Activated CD4-positive, CD25-positive, alpha-beta regulatory T cell treated with anti-CD3 and anti-CD28 coated beads, Interleukin-2, amount 50 U/mL, for 72 hours (primary cell): ENCODE data around the gene ACSS2.

ENCODE experiments used
- DNase-seq: peaks from one replicate; pipeline ENCODE4 v3.0.0; 2021

The ACSS2 gene, protein sequence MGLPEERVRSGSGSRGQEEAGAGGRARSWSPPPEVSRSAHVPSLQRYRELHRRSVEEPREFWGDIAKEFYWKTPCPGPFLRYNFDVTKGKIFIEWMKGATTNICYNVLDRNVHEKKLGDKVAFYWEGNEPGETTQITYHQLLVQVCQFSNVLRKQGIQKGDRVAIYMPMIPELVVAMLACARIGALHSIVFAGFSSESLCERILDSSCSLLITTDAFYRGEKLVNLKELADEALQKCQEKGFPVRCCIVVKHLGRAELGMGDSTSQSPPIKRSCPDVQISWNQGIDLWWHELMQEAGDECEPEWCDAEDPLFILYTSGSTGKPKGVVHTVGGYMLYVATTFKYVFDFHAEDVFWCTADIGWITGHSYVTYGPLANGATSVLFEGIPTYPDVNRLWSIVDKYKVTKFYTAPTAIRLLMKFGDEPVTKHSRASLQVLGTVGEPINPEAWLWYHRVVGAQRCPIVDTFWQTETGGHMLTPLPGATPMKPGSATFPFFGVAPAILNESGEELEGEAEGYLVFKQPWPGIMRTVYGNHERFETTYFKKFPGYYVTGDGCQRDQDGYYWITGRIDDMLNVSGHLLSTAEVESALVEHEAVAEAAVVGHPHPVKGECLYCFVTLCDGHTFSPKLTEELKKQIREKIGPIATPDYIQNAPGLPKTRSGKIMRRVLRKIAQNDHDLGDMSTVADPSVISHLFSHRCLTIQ

DNA sequence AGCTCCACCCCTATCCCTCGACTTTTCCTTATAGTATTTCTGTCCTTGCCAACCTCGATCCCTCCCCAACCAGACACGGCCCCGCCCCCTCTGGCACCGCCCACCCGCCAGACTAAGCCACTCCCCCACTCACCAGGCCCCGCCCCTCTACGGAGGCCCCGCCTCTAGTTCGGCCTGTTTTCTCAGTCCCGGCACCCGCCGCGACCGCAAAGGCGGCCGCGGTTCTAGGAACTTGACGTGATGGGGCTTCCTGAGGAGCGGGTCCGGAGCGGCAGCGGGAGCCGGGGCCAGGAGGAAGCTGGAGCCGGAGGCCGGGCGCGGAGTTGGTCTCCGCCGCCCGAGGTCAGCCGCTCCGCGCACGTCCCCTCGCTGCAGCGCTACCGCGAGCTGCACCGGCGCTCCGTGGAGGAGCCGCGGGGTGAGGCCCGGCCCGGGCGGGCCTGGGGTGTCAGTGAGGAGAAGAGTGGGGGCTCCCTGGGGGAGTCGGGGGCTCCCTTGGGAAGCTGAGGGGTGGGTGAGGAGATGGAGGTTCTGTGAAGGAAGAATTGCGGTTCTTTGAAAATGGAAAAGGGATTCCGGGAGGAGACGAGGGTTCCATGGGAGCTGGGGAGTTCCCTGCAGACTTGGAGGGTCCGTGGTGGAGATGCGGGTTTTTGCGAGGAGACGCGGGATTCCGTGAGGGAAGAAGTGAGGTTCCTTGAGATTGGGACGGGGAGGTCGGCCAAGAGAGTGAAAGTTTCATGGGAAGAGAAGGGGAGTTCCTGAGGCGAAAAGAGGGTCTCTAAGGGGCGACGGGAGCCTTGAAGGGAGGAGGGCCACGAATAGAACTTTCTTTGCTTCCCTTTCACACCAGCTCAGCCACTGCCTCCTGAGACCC, at the start of gene ACSS2:
TSS of gene ACSS2 (plus strand) at position 207 of the 877 bp plus-strand sequence. CDS start at position 241, 34 bp downstream.
- peak; percentile 98 for DNase-seq

DNA sequence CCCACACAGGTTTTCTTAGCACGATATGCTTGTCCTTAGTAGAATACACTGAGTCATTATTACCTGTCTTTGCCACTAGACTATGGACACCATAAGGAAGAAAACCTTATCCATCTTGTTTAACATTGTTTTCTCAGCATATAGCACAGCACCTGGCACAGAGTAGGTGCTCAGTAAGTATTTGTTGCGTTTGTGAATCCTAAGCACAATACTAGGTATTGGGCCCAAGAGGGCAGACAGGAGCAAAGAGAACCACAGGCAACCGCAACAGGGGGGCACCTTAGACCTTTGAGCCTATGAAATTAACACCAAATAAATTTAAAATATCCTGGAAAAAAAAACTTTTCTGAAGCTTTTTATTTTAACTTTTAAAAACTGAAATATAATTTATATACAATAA, 47.2 kb upstream of the ACSS2 start:
- no peak for DNase-seq

DNA sequence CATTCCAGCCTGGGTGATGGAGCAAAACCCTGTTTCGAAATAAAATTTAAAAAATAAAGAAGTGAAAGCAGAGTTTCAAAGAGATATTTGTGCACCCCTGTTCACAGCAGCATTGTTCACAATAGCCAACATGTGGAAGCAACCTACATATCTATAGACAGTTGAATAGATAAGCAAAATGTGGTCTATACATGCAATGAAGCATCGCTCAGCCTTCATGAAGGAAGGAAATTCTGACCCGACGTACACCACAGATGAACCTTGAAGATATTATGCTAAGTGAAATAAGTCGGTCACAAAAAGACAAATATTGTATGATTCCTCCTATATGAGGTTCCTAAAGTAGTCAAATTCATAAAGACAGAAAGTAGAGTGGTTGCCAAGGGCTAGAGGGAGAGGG, 44.5 kb upstream of the ACSS2 start:
- DNase-seq: no peak

DNA sequence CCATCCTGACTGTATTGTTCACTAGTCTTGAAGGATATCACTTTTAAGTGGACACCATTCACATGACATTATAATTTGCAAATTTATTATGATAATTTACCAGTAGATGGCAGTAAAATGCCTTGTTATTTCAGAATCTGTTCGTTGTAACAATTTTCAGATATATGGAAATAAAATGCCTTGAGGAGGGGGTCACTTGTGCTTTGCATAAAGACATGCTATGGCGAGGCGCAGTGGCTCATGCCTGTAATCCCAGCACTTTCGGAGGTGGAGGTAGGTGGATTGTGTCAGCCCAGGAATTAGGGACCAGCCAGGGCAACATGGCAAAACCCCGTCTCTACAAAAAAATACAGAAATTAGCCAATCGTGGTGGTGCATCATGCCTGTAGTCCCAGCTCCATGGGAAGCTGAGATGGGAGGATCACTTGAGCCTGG, 41.9 kb upstream of the ACSS2 start:
- no peak for DNase-seq

DNA sequence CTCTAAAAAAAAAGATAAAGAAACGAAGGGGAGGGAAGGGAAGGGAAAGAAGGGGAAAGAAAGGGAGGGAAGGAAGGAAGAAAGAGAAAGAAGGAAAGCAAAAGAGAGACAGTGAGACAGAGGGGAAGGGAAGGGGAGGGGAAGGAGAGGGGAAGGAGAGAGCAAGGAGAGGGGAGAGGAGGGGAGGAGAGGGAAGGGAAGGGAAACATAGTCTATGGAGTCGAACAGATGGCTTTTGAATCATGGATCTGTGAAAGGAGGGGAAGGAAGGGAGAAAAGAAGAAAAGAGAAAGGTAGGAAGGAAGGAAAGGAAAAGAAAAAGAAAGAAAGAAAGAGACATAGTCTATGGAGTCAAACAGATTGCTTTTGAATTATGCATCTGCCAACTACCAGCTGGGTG, 34.3 kb upstream of the ACSS2 start:
- no peak for DNase-seq

DNA sequence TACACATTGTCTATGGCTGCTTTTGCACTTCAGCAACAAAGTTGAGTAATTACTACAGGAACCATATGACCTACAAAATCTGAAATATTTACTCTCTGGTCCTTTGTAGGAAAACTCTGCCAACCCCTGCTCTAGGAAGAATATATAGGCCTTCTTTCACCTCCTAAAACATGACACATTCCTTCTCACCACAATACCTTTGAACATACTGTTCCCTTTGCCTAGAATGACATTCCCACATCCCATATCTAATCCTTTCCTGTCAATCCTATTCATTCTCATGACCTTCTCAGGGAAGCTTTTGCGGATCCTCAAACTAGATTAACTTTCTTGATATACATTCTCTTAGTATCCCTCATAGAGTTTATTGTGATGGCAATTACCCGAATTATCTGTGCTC, 33.0 kb upstream of the ACSS2 start:
- DNase-seq: no peak

DNA sequence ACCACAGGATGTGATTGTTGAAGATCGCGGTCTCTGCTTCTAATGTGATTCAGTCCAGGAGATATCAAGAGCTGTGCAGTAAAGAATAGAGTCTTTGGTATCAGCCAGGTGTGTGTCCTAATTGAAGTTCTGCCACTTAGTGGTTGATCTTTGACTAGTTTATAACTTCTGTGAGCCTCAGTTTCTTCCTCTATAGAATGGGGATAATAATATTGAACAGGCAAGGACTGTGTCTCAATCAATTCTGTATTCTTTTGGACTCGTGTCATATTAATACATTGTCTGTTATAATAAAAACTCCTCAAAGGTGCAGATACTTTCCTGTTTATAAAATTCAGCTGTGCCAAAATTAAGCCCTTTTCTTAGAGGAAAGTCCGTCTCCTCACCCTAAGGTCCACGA, 27.8 kb upstream of the ACSS2 start:
- DNase-seq: no peak

DNA sequence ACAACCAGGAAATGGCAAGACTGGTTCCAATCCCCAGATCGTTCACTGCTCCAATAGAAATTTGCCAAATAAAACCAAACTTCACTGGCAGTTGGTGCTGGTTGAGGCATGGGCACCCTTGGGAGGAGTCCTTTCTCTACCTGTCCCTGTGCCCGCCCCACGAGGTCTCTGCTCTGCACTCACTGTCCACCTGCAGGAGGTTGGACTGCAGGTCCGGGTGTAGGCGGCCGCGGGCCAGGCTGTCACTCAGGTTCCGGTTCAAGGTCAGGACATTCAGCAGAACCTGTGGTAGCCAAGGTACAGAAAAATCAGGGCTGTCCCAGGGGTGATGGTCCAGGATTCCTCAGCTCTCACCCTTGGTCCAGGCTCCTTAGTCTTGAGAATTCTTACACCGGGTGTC, 26.6 kb upstream of the ACSS2 start:
- no peak for DNase-seq

DNA sequence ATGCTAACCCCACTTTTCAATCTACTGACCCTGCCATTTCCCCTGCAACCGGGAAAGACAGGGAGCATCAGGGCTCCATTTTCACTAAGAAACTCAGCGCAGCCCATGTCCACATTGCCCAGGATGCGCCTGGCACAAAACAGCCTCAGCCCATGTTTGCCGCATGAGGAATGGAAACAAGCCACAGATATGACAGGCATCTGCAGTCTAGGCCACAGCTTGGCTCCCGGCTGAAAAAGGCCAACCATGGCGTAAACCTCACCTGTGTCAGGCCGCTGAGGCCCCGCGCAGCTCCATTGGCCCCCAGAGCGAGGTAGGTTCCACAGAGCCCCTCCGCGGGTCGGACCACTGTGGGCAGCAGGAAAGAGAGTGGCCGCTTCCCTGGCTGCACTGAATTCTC, 25.4 kb upstream of the ACSS2 start:
- DNase-seq: no peak

DNA sequence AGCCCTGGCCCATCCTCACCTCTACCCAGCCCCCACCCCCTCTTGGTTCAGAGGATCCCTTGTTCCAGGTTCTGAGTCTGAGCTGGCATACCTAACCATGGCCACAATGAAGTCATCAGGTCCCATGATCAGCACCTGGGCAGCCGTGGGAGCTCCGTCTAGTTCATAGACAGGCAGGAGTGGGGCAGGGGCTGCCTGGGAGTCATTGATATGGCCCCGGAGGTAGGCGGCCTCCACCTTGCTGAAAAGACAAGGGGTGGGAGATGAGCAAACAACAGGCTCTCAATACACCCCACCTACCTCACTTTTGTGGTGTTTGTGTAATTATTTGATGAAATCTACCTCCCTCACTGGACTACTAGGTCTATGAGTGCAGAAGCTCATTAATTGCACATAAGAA, 24.1 kb upstream of the ACSS2 start:
- no peak for DNase-seq

DNA sequence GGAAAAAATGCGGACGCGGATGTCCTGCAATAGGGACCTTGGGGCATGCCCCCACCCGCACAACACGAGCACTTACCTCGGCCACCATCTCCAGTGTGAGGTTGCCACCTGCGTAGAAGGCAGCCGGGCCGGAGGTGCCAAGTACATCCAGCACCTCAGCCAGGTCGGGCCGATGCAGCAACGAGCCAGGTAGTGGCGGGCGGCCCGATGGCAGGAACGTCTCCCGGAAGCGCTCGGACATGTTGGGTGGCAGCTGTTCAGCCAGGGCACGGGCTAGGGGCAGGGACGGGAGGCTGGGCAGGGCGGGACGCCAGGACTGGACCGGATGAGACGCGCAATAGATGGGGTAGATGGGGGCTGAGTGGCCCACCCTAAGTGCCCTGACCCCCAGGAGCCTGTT, 17.0 kb upstream of the ACSS2 start:
- DNase-seq: no peak

DNA sequence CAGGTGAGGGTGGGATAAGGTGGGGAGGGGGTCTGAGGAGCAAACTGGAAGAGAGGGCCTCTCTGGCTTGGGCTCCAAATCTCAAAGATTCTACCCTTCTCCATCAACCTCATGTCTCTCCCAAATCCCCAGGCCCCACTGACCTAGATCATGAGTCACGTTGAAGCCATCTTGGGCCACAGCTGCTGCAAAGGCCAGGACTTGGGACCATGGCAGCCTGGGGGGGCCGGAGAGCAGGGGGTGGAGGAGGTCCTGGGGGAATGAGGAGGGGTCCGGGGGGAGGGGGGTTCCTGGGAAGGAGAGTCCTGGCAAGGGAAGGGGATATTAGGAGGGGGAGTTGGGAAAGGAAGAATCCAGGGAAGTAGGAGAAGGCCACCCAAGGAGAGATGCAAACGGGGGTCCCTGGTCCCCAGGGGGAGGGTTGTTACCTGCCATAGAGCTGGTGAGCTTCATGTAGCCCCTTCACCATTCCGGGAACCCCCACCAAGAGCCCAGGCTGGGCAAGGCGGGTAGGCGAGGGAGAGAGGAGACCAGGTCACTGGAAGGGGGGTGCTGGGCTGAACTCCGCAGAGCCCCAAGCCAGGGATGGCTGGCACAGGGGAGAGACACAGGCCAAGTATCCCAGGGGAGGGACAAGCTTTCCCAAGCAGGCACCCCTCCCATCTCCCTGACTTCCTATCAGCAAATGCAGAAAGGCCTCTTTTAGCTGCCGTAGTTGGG, 16.4 kb upstream of the ACSS2 start:
- no peak for DNase-seq

DNA sequence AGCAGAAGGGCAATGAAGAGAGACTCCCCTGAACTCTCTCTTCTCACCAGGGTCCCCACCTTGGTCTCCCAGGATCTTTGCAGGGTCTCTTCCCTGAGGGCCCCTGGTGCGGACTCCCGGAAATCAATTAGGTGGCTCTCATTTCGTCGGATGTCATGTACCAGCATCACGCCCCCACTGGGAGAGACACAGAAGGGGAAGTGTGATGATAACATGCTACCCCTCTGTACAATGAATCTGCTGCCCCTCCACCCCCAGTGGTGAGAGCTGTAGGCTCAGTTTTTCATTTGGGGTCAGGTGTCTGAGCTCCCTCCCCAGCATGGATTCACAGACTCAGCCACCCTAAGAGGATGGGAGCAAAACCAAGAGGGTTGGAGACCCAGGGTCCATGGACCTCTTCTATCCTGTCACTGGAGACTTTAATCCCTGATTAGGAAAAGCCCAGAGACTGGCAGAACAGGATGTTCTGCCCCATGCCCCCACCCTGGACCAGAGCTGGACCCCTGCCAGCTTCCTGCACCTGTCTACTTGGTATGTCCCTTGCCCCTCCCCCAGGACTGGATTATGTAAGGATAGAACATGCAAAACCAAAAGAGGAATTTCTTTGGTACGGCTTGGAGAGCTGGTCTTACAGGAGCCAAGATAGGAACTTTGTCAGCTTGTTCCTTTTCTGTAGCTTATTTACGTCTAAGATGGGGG, 14.9 kb upstream of the ACSS2 start:
- DNase-seq: no peak

DNA sequence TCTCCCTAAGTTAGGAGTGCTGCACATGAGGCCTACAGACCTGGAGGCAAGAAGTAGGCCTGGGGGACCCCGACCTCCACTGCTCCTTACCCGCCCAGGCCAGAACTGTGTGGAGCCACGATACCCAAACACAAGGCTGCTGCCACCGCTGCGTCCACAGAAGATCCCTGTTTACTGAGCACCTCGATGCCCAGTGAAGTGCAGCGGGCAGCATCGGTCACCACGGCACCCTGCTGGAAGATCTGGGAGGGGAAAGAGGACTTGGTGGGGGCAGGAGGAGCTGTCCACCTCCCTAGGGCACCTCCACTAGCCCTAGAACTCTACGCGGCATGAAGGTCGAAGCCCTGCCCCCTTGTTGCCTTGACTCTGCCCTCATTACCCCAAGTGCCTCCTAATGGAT, 13.7 kb upstream of the ACSS2 start:
- no peak for DNase-seq

DNA sequence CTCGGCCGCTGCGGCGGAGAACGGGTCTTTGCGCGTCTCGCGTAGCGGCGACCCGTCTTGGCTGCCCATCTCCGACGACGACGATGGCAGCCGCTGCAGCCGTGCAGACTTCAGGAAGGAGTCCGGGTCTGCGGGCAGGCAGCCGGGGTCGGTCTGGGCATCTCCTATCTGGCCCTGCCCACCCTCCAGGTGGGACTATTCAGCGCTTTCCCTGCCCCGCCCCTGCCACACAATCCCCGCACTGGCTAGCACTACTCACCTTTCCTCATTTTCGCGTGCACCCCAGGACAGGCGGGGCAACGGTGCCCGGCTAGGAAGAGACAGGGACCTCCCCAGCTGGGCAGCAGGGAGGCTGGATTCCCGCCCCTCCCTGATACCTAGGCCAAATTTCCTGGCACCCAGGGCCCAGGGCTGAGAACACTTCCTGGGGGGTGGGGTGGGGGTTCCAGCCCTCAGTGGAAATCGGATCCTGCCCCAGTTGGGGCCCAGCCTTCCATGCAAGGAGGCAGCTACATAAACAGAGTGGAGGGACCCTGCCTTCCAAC, 12.9 kb upstream of the ACSS2 start:
- DNase-seq: no peak

DNA sequence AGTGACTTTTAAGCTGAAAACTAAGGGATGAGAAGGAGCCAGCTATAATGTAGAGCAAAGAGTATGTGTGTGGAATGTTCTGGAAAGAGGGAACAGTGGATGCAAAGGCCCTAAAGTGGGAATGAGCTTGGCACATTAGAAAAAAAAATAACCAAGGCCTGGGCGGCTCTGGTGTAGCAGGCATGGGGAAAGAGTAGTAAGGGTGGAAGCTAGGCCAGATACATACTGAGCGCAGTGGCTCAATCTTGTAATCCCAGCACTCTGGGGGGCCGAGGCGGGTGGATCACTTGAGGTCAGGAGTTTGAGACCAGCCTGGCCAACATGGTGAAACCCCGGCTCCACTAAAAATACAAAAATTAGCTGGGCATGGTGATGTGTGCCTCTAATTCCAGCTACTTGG, 12.2 kb upstream of the ACSS2 start:
- no peak for DNase-seq

DNA sequence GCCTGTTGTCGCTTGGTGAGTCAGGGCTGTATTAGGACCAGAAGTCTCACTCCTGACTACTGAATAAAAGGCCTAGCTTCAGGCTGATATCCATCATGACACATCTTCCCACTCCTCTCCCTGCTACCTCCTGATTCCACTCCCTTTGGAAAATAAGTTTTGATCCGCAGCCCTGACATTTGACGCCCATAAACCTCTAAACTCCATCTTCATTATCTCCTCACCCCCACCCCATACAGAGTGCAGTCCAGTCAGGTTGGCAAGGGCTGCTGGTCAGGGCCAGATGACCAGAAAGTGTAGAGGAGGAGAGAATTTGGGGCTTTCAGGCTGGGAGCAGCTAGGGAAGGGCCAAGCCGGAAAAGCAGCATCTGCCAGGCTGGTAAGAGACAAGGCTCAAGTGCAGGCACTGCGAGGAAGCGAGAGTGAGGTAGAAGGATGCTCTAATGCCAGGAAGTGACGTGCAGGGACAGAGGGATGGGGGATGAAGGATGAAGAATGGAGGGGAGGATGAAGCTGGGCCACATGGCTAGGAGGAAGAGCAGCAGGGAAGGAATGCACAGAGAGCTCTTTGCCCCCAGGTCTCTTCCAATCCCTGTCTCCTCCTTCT, 5.0 kb upstream of the ACSS2 start:
- DNase-seq: no peak

DNA sequence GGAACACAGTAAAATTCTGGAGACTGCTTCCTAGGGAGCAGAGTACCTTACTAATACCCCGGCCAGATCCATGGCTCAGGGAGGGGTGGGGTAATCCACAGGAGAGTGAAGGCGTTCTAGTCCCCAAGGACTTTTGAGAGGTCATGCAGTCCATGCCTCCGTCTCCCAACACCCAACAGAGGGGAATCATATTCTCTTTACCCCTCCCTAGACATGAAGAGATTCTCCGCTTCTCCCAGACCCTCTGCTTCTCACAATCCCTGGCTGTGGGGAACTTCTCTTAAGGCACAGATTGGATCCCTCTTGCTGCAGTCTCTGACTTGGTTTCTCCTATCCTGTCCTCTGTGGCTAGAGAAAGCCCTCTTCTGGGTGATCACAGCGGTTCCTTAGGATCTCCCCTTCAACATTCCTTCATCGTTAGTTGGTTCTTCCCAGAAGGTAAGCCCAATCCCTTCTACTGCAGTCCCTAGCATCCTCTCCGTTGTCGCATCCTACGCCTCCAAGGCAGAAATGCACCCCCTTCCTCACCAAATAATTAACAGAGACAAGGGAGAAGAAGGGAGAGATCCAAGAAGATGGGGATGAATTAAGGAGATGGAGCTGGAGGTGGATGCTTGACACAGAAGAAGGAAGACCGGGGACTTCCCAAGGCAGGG, 4.3 kb upstream of the ACSS2 start:
- no peak for DNase-seq

DNA sequence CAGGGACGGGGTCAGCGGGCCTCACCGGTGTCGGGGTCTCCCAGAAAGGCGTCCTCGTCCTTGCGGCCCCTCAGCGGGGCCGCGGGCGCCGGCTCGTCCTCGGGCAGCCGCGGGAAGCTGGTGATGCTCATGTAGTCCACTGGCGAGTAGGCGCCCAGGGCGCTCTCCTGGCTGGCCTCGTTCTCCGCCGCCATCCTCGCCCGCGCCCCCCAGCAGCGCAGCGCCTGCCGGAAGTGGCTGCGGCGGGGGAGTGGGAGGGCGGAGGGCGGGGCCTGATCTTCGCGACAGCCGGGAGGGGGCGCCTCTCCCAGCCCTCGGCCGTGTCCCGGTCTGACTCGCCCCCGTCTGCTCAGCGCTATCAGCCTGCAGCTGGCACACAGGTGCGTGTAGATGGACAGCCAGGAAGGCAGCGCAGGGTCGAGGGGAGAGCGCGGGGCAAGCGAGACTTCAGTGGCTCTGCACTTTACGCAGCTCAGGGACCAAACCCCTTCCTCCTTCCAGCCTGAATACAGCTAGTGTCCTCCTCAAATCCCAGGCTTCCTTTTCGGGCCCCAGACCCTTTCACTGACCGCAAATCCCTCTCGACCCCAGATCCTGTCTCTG, 3.7 kb upstream of the ACSS2 start, which contains the start of gene GGT7:
TSS of gene GGT7 (minus strand) at position 235 of the 603 bp plus-strand sequence. CDS start at position 194, 41 bp downstream.
- DNase-seq: peak; percentile 86

DNA sequence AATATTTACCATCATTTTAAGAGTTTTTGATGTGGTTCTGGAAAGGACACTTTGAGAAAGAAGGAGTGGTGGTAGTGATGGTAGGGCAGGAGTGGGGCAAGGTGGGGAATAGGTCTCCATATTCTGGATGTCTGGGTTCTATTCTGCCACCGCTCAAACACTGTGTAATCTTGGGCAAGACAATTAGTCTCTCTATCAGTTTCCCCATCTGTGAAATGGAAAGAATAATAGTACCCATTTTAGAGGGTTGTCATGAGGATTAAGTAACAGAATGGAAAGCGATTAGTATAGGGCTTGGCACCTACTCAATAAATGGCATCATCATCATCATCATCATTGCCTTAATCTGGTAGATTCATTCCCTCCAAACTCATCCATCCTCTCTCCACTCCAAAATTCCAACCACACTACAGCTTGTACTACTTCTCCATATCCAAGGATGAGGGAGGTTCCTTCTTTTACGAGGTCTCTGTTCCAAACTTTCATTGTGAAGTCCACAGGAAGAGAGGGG, 2.8 kb upstream of the ACSS2 start:
- no peak for DNase-seq
